ENCODE results near the gene LDB2.

DNA sequence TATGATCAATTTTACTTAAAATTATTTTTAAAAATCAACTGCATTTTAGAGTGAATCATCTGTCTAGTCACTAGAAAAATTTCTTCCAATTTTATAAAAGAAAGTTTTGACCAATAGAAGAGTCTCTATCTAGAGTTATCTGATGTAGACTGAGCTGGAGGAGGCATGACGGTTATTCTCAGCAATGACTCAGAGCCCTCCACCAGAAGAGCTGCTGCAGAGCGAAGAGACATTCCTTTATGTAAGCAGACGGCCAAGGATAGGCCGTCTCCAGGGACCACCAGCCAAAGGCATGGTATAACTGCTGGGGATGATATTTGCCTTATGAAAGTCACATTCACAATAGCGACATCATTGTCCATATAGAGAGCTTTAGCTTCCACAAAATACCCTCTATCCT lies 23.0 kb downstream of the LDB2 start:
- TF ChIP-seq, protein P1, sequence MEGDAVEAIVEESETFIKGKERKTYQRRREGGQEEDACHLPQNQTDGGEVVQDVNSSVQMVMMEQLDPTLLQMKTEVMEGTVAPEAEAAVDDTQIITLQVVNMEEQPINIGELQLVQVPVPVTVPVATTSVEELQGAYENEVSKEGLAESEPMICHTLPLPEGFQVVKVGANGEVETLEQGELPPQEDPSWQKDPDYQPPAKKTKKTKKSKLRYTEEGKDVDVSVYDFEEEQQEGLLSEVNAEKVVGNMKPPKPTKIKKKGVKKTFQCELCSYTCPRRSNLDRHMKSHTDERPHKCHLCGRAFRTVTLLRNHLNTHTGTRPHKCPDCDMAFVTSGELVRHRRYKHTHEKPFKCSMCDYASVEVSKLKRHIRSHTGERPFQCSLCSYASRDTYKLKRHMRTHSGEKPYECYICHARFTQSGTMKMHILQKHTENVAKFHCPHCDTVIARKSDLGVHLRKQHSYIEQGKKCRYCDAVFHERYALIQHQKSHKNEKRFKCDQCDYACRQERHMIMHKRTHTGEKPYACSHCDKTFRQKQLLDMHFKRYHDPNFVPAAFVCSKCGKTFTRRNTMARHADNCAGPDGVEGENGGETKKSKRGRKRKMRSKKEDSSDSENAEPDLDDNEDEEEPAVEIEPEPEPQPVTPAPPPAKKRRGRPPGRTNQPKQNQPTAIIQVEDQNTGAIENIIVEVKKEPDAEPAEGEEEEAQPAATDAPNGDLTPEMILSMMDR (IDR thresholded peaks at IDR 0.05) = no peak
- TF ChIP-seq POLR2A (IDR thresholded peaks at IDR 0.05) = no peak
